GM12873 (cell line): Measurements from ENCODE around the gene PGBD5.

Source experiments
- CTCF ChIP-seq: IDR thresholded peaks from 2 replicates; pipeline ENCODE4 v1.5.1; 2012; ENCODE audit warnings: low read depth, mild to moderate bottlenecking, moderate library complexity, low read length, control low read depth; ENCODE audit not compliant: insufficient read depth; ENCODE audit errors: missing control alignments

Gene PGBD5

DNA sequence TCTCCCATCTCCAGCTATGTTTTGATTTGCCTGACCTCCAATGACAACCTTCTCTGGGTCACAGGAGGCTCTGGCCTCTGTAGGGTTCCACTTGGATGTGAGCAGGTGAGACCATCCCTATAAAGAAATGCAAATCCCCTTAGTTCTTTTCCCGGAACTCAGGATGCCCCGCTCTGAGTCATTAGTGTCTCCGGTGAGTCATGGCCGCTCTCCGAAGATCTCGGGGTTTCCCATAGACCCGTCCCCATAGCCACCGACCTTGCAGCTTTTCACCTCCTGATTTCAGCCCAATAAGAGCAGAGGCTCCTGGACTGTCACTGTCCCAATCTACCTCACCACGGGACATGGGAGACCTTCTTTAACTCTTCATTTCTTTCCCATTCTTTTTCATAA is 98.2 kb downstream of the PGBD5 start:
- TF ChIP-seq CTCF, result no peak

DNA sequence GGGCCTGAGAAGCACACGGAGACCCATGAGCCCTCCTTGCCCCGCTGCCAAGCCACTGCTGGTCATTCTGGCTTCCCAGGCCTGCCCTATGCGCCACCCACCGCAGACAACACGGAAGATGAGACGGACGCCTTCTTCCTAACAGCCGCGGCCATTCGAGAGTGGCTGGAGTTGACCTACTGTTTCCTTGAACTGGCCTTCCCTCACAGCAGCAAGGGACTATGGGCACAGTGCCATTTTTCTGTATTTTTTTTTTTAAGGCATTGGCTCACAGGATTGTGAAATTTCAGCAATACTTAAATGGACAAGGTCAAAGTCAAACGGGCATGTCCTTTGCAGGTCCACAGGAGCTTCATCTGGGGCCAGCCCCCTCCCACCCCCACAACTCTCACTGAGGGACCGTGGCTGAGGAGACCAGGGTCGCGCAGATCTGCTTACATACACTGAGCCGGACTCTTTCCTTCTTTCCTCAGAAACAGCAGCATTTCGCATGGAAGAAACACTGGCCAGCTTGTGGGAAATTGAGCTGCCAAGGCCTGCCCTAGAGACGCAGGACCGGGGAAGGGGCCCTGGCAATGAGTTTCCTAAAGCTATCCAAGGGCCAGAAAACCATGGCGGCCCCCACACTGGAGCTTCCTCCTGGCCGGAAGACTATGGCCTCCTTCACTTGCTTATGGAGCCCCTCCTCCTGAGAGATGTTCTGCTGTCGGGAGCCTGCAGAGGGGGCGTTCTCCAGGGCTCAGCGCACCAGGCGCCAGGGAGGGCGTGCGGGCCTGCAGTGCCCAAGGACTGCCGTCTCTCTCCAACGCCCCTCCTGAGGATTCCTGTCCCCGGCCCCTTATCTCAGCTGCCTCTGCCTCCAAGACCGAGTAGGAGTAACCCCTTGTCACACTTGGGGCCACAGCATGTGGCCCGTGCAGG is 98.9 kb downstream of the PGBD5 start:
- no peak for TF ChIP-seq CTCF

- no peak for TF ChIP-seq CTCF
These were observed 102.4 kb downstream of the PGBD5 start for GRCh38 chr1:230323686-230324085.

DNA sequence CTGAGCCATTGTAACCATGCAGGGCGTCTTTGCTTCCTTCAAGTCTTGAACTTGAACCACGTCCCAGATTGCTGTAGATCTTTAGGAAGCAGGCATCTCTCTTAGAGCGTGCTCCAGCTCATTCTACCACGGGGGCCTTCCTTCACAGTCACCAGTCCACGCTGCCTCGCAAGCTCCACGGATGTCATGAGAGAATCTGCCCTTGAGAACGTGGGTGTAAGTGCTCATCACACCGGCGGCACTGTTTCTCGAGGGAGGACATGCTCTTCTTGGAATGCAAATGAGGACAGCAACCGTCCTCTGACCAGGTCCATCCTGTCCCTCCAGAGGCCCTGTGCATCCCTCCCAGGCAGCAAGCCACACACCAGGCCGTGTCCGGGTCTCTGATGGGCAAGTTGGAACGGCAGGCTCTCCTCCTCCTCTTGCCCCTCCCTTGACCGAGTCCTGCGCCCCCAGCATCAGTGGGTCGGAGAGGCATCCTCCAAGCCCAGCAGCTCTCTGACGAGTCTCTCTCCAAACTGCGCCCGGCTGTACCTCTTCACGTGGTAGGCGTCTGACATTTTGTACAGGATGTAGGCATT is 103.1 kb downstream of the PGBD5 start:
- TF ChIP-seq CTCF, result no peak

DNA sequence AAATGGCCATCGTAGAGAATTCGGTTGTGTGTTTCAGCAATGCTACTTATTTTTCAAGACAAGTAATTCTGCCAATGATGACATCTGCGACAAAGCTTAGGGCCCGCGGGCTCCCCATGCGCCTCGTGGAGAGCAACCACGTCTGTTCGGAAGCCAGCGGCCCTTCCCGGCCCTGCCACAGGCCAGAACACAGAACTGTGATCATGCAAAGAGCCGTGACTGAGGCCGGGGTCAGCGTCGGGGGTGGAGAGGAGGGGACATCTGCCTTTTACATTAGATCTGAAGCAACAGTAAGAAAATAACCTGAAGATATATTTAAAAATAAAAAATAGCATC is 103.7 kb downstream of the PGBD5 start:
- TF ChIP-seq CTCF, result no peak

- TF ChIP-seq CTCF, result no peak
These were observed 104.3 kb downstream of the PGBD5 start for GRCh38 chr1:230321741-230322420.

DNA sequence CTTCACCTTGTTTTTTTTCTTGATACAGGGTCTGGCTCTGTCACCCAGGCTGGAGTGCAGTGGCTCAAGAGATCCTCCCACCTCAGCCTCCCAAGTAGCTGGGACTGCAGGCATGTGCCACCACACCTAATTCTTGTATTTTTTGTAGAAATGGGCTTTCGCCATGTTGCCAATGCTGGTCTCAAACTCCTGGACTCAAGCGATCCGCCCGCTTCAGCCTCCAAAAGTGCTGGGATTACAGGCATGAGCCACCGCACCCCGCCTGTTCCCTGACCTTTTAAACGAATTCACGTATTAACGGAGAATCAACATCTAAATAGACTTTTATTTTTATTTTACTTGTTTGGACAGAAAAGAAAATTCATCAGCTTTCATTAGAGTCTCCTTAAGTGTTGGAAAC is 104.8 kb downstream of the PGBD5 start:
- TF ChIP-seq CTCF, result no peak
